Measurements from ENCODE around the gene FBXO10. TPM values are rescaled to one million over a fixed set of nuclear protein-coding genes. Genes with fewer than 3 reads are reported as not detected.

Gene FBXO10
- total RNA-seq, 2 donors from 2014 or later, result 5.5 to 5.7 TPM

DNA sequence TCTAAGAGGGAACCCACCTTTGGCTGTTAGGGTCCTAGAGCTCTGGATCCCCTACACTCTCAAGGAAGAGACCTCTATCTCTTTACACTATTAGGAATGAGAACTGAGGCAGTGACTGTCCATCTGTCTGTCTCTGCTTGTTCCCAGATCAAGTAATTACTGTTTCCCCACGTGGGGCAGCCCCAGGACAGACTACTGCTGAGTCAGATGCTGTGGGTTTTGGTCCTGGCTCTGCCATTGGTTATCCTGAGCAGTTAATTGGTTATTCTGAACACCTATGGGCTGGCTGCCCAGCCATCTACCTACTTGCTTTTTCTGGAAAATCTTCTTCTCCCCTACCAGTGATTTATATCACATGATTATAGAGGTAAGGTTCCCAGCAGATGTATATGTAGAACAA, 33.3 kb downstream of the FBXO10 start:
- TF ChIP-seq, protein P1, sequence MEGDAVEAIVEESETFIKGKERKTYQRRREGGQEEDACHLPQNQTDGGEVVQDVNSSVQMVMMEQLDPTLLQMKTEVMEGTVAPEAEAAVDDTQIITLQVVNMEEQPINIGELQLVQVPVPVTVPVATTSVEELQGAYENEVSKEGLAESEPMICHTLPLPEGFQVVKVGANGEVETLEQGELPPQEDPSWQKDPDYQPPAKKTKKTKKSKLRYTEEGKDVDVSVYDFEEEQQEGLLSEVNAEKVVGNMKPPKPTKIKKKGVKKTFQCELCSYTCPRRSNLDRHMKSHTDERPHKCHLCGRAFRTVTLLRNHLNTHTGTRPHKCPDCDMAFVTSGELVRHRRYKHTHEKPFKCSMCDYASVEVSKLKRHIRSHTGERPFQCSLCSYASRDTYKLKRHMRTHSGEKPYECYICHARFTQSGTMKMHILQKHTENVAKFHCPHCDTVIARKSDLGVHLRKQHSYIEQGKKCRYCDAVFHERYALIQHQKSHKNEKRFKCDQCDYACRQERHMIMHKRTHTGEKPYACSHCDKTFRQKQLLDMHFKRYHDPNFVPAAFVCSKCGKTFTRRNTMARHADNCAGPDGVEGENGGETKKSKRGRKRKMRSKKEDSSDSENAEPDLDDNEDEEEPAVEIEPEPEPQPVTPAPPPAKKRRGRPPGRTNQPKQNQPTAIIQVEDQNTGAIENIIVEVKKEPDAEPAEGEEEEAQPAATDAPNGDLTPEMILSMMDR (IDR thresholded peaks at IDR 0.05), result no peak
- no peak for DNase-seq (ENCODE audit: low spot score)
- no peak overlapping the region for H3K27ac ChIP-seq
- no peak overlapping the region for H3K4me3 ChIP-seq
- H3K4me1 ChIP-seq, result no peaks in the 10 kb centered on the region
- no peaks in the 10 kb centered on the region for H3K27me3 ChIP-seq
- no peaks in the 10 kb centered on the region for H3K9me3 ChIP-seq
- peaks cover 5% of the 10 kb centered on the region for H3K36me3 ChIP-seq

DNA sequence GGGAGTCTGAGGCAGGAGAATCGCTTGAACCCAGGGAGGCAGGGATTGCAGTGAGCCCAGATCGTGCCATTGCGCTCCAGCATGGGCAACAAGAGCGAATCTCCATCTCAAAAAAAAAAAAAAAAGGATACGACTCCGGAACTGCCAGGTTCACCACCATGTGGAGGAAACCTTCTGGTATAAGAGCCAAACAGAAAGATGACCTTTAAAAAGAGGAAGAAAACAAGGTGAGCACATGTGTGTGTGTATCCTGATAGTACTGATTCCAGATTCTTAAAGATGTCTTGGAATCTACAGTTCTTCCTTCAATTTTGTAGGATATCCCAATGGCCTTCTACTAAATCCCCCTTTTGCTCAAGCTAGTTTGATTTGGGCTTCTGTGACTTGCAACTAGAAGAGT, 33.7 kb downstream of the FBXO10 start:
- TF ChIP-seq, protein P1 (IDR thresholded peaks at IDR 0.05), result no peak
- Histone ChIP-seq H3K9me3 (no peaks in the 10 kb centered on the region), H3K4me3 (no peak overlapping the region), H3K36me3 (peaks cover 9% of the 10 kb centered on the region), H3K4me1 (no peaks in the 10 kb centered on the region), H3K27me3 (no peaks in the 10 kb centered on the region), H3K27ac (no peak overlapping the region)
- no peak for DNase-seq (ENCODE audit: low spot score)

DNA sequence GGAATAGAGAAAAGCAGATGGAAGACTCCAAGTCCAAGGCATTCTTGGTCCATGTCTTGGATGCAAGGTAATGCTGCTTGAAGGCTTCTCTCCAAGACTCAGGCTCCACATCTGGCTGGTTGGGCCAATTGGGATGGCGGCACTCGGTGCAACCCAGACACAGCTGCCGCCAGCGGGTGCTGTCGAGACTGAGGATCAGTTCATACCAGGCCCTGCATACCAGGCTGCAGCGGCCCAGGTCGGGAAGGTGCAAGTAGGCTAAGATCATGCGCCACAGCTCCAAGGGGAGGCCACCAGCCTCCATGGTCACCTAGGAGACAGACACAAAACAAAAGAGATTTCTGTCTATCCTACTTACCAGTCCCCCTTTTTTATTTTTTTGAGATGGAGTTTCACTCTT, 34.7 kb downstream of the FBXO10 start:
- Histone ChIP-seq H3K4me1 (no peaks in the 10 kb centered on the region), H3K4me3 (no peak overlapping the region), H3K9me3 (no peaks in the 10 kb centered on the region), H3K27me3 (no peaks in the 10 kb centered on the region), H3K27ac (no peak overlapping the region), H3K36me3 (peaks cover 18% of the 10 kb centered on the region)
- no peak for DNase-seq (ENCODE audit: low spot score)
- TF ChIP-seq, protein P1 (IDR thresholded peaks at IDR 0.05), result no peak

DNA sequence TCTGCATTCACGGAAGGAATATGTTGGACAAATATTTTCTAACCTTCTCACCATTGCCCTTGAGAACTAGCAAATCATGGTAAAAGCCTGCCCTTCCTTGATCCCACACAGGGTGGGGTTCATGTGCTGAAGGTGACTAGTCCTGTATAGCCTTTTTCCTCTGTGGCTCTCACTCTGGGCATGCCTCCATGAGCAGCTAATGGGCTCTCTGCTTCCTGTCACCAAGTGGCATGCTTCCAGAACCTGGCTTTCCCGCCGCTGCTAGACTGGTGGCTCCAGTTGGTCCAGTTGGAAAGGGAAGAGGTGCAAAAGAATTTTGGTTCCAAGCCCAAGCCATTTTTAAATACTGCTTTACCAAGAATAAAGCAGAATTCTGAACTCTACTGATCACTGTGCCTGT, 35.5 kb downstream of the FBXO10 start:
- TF ChIP-seq, protein P1 (IDR thresholded peaks at IDR 0.05), result no peak
- peaks cover 21% of the 10 kb centered on the region for H3K36me3 ChIP-seq
- DNase-seq (ENCODE audit: low spot score), result no peak
- no peak overlapping the region for H3K4me3 ChIP-seq
- no peaks in the 10 kb centered on the region for H3K9me3 ChIP-seq
- H3K27me3 ChIP-seq, result no peaks in the 10 kb centered on the region
- no peak overlapping the region for H3K27ac ChIP-seq
- no peaks in the 10 kb centered on the region for H3K4me1 ChIP-seq

DNA sequence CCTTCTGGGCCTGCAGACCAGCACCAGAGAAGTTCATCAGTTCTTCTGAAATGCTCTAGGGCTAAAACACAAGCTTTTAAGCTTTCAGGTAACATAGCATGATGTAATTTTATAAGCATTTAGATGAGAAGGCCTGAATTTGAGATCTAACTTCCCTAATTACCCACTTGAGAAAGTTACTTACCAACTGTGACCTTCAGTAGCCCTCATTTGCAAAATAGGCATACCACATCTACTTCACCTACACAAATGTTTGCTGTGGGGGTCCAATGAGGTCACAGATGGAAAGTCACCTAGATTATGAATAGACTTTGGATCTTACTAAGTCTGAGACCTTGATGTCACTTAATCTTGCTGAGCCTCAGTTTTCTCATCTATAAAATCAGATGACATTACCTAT, 36.5 kb downstream of the FBXO10 start:
- H3K4me1 ChIP-seq, result no peaks in the 10 kb centered on the region
- H3K27ac ChIP-seq, result no peak overlapping the region
- peaks cover 24% of the 10 kb centered on the region for H3K36me3 ChIP-seq
- TF ChIP-seq, protein P1 (IDR thresholded peaks at IDR 0.05), result no peak
- DNase-seq (ENCODE audit: low spot score), result no peak
- no peak overlapping the region for H3K4me3 ChIP-seq
- no peaks in the 10 kb centered on the region for H3K9me3 ChIP-seq
- no peaks in the 10 kb centered on the region for H3K27me3 ChIP-seq

DNA sequence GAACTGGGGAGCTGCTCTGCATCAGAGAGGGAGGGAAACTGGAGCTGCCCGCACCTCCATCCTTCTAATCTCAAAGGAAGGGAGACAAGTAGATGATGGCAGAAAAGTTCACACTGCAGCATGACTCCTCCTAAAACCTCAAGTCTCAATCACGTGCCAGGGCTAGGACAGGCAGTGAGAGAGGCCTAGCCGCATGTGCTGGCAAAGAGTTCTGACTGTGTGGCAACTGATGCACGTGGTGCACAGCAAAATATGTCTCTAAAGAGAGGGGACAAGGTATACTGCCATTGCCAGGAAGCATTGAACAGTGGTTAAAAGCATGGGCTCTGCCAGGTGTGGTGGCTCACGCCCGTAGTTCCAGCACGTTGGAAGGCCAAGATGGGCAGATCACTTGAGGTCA, 38.1 kb downstream of the FBXO10 start:
- DNase-seq (ENCODE audit: low spot score), result no peak
- TF ChIP-seq, protein P1 (IDR thresholded peaks at IDR 0.05), result no peak
- no peaks in the 10 kb centered on the region for H3K9me3 ChIP-seq
- H3K27me3 ChIP-seq, result no peaks in the 10 kb centered on the region
- H3K27ac ChIP-seq, result no peak overlapping the region
- H3K4me3 ChIP-seq, result no peak overlapping the region
- H3K4me1 ChIP-seq, result no peaks in the 10 kb centered on the region
- H3K36me3 ChIP-seq, result peaks cover 24% of the 10 kb centered on the region

Measured in right atrium auricular region (tissue), 2 donors.